Fibroblast of lung (primary cell): ENCODE results near the gene C1QTNF1.

Experiments
- CTCF ChIP-seq, 2 donors: IDR thresholded peaks in 1 of 2; conservative IDR thresholded peaks in 1 of 2; 1 replicate in 1 of 2; 2 replicates in 1 of 2; pipeline ENCODE4 v1.5.1; 2011 to 2012; ENCODE audit warnings: low read length in 2 of 2, control low read depth in 1 of 2, inconsistent platforms in 1 of 2, low read depth in 1 of 2, mild to moderate bottlenecking in 1 of 2
- EZH2 ChIP-seq: IDR thresholded peaks from 2 replicates; pipeline ENCODE4 v1.5.1; 2012; ENCODE audit warnings: low read length, control low read depth, mild to moderate bottlenecking; ENCODE audit errors: missing control alignments

- no peak for TF ChIP-seq CTCF (conservative IDR thresholded peaks at IDR 0.05 in 1 of 2, IDR thresholded peaks at IDR 0.05 in 1 of 2; ENCODE audit: low read depth in 1 of 2, low read length in 2 of 2)
- TF ChIP-seq EZH2: no peak
These were observed 28.2 kb downstream of the C1QTNF1 start for GRCh38 chr17:79052131-79052530.
